GM18861 (cell line): Measurements from ENCODE around the gene RCOR1.
A peak's percentile ranks its signal among the peaks of the same experiment; 100 is the strongest.
"Not testable (repeated sequence)": the region's sequence is repeated elsewhere in the genome, so short reads cannot be mapped to it uniquely, and the experiment has no call there.

Experiments
- ATAC-seq: cut with Tn5 transposase; IDR thresholded peaks from one replicate; pipeline ENCODE4 v1.9.1; 2021; ENCODE audit not compliant: unreplicated experiment

The RCOR1 gene

GRCh38 chr14:102746634-102747438 is 154.4 kb downstream of the RCOR1 start:
- ATAC-seq: no peak

GRCh38 chr14:102748806-102749205 is 156.4 kb downstream of the RCOR1 start:
- no peak for ATAC-seq

GRCh38 chr14:102749393-102750305 is 157.2 kb downstream of the RCOR1 start:
- ATAC-seq: no peak

- no peak for ATAC-seq
These were observed 157.9 kb downstream of the RCOR1 start for GRCh38 chr14:102750376-102750775.

GRCh38 chr14:102751088-102751487 is 158.6 kb downstream of the RCOR1 start:
- no peak for ATAC-seq

GRCh38 chr14:102752239-102752847 is 159.9 kb downstream of the RCOR1 start:
- no peak for ATAC-seq

- ATAC-seq: peak; percentile 47
These were observed 162.2 kb downstream of the RCOR1 start for GRCh38 chr14:102754370-102755262.

GRCh38 chr14:102757646-102758045 is 165.2 kb downstream of the RCOR1 start:
- no peak for ATAC-seq

- ATAC-seq: no peak
These were observed 165.6 kb downstream of the RCOR1 start for GRCh38 chr14:102758087-102758486.

- no peak for ATAC-seq
These were observed 167.2 kb downstream of the RCOR1 start for GRCh38 chr14:102759456-102760187.

- ATAC-seq: no peak
These were observed 168.2 kb downstream of the RCOR1 start for GRCh38 chr14:102760496-102761193.

GRCh38 chr14:102761206-102761605 is 168.8 kb downstream of the RCOR1 start:
- ATAC-seq: no peak

- peak; percentile 50 for ATAC-seq
These were observed 171.8 kb downstream of the RCOR1 start for GRCh38 chr14:102764220-102764671.

- ATAC-seq: not testable (repeated sequence)
These were observed 173.3 kb downstream of the RCOR1 start for GRCh38 chr14:102765770-102766169.

- ATAC-seq: peak; percentile 66
These were observed 176.0 kb downstream of the RCOR1 start for GRCh38 chr14:102768223-102769048.

- ATAC-seq: no peak
These were observed 176.5 kb downstream of the RCOR1 start for GRCh38 chr14:102769049-102769327.

- no peak for ATAC-seq
These were observed 178.0 kb downstream of the RCOR1 start for GRCh38 chr14:102770147-102771123.
